ENCODE measurements around the gene PIH1D1.

PIH1D1 gene

GRCh38 chr19:49428547-49429451 is 22.8 kb downstream of the PIH1D1 start:
- Histone ChIP-seq H3K27me3 (ENCODE audit: control insufficient read depth in 2 of 2, insufficient read depth in 2 of 2, low read length in 2 of 2) (peaks cover 67 to 77% of the 10 kb centered on the region in 2 donors), H3K9me3 (ENCODE audit: control insufficient read depth in 2 of 2, low read length in 2 of 2) (no peaks in the 10 kb centered on the region), H3K4me3 (ENCODE audit: low read length in 2 of 2) (no peak overlapping the region)

GRCh38 chr19:49427855-49428546 is 23.6 kb downstream of the PIH1D1 start:
- Histone ChIP-seq H3K27me3 (ENCODE audit: control insufficient read depth in 2 of 2, insufficient read depth in 2 of 2, low read length in 2 of 2) (peaks cover 68 to 77% of the 10 kb centered on the region in 2 donors), H3K4me1 (ENCODE audit: control insufficient read depth in 2 of 2, insufficient read depth in 2 of 2, low read length in 2 of 2) (peaks cover 3 to 7% of the 10 kb centered on the region in 2 donors), H3K9me3 (ENCODE audit: control insufficient read depth in 2 of 2, low read length in 2 of 2) (no peaks in the 10 kb centered on the region), H3K9ac (ENCODE audit: low read depth in 1 of 2, low read length in 2 of 2) (no peak overlapping the region), H3K27ac (ENCODE audit: low read depth in 2 of 2, low read length in 2 of 2) (no peak overlapping the region), H3K4me3 (ENCODE audit: low read length in 2 of 2) (peak overlapping the region; percentile 9 to 20), H3K36me3 (ENCODE audit: control insufficient read depth in 2 of 2, insufficient read depth in 2 of 2, low read length in 2 of 2) (no peaks in the 10 kb centered on the region)

More at GRCh38 chr19:49428547-49429451, 22.8 kb downstream of the PIH1D1 start:
- Histone ChIP-seq H3K27ac (ENCODE audit: low read depth in 2 of 2, low read length in 2 of 2) (no peak overlapping the region), H3K36me3 (ENCODE audit: control insufficient read depth in 2 of 2, insufficient read depth in 2 of 2, low read length in 2 of 2) (no peaks in the 10 kb centered on the region), H3K4me1 (ENCODE audit: control insufficient read depth in 2 of 2, insufficient read depth in 2 of 2, low read length in 2 of 2) (peaks cover 3 to 7% of the 10 kb centered on the region in 2 donors), H3K9ac (ENCODE audit: low read depth in 1 of 2, low read length in 2 of 2) (no peak overlapping the region)

DNA sequence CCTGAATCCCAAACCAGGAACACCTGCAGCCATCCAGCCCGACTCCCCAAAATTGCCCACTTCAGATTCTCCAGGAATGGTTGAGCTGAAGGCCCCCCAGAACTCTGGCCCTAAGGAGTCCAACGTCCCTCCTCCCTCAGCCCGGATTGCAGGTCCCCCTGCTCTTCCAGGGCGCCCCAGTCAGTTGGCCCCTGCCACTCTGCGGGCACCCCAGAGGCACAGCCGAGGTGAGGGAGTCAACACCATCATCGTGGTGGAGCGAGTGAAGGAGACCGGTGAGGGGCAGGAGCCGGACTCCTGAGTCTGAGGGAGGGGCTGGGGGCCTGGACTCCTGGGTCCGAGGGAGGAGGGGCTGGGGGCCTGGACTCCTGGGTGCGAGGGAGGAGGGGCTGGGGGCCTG is 24.3 kb downstream of the PIH1D1 start:
- Histone ChIP-seq H3K27me3 (ENCODE audit: control insufficient read depth in 2 of 2, insufficient read depth in 2 of 2, low read length in 2 of 2) (peaks cover 68 to 77% of the 10 kb centered on the region in 2 donors), H3K4me3 (ENCODE audit: low read length in 2 of 2) (no peak overlapping the region)

DNA sequence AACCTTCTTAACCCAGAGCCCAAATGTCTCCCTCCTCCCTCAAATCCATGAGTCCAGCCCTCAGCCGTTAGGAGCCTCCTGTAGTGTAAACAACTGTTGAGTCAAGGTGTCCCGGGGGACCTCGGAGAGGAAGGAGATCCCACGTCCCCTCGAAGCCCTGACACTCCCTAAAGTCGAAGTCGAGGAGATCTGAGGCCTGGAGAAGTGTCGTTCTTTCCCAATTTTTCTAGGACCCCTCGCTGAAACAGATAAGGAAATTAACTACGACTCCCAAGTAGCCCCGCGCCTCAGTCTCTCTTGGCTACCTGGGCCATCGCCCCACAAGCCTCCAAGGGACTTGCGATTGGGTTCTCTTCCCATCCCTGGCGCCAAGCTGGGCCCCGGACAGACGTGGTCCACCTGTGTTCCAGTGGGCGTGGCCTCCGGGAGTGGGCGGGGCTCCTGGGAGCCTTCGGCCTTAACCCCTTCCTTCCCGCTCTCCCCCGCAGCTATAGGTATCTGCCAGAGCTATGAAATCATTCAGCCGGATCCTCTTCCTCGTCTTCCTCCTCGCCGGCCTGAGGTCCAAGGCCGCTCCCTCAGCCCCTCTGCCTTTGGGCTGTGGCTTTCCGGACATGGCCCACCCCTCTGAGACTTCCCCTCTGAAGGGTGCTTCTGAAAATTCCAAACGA is 25.6 kb downstream of the PIH1D1 start:
- H3K27me3 ChIP-seq (ENCODE audit: control insufficient read depth in 2 of 2, insufficient read depth in 2 of 2, low read length in 2 of 2): peaks cover 74 to 79% of the 10 kb centered on the region in 2 donors

More for the DNA sequence above, 24.3 kb downstream of the PIH1D1 start:
- Histone ChIP-seq H3K9me3 (ENCODE audit: control insufficient read depth in 2 of 2, low read length in 2 of 2) (no peaks in the 10 kb centered on the region), H3K36me3 (ENCODE audit: control insufficient read depth in 2 of 2, insufficient read depth in 2 of 2, low read length in 2 of 2) (no peaks in the 10 kb centered on the region), H3K9ac (ENCODE audit: low read depth in 1 of 2, low read length in 2 of 2) (no peak overlapping the region), H3K27ac (ENCODE audit: low read depth in 2 of 2, low read length in 2 of 2) (no peak overlapping the region), H3K4me1 (ENCODE audit: control insufficient read depth in 2 of 2, insufficient read depth in 2 of 2, low read length in 2 of 2) (peaks cover 6 to 7% of the 10 kb centered on the region in 2 donors)

DNA sequence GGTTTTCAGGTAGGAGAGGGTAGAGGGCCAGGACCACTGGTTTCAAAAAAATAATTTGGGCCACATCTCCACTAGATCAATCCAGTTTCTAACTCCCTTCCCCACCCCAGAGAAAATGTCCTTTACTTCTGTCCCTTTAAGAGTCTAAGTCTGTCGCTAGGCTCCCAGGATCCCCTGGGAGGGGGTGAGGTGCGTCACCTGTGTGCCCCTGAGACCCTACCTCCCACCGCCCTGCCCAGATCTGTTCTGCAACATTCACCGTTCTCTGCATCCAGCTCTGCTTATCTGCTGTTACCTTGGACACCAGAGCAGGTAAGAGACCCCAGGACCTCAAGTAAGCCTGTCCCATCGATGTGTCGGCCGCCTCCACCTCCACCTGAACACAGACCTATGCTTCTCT is 26.4 kb downstream of the PIH1D1 start, which contains the start of gene GFY:
GFY (plus strand) TSS at position 211 of the 400 bp plus-strand sequence. CDS start 1,043 bp downstream, outside the sequence.
- Histone ChIP-seq H3K4me1 (ENCODE audit: control insufficient read depth in 2 of 2, insufficient read depth in 2 of 2, low read length in 2 of 2) (peaks cover 5 to 7% of the 10 kb centered on the region in 2 donors), H3K4me3 (ENCODE audit: low read length in 2 of 2) (no peak within 1 kb of the TSS), H3K36me3 (ENCODE audit: control insufficient read depth in 2 of 2, insufficient read depth in 2 of 2, low read length in 2 of 2) (no peaks in the 10 kb centered on the region), H3K27me3 (ENCODE audit: control insufficient read depth in 2 of 2, insufficient read depth in 2 of 2, low read length in 2 of 2) (peaks cover 69 to 80% of the 10 kb centered on the region in 2 donors), H3K9ac (ENCODE audit: low read depth in 1 of 2, low read length in 2 of 2) (no peak within 1 kb of the TSS), H3K9me3 (ENCODE audit: control insufficient read depth in 2 of 2, low read length in 2 of 2) (no peaks in the 10 kb centered on the region), H3K27ac (ENCODE audit: low read depth in 2 of 2, low read length in 2 of 2) (no peak within 1 kb of the TSS)

More for the DNA sequence above, 25.6 kb downstream of the PIH1D1 start:
- no peaks in the 10 kb centered on the region for H3K9me3 ChIP-seq (ENCODE audit: control insufficient read depth in 2 of 2, low read length in 2 of 2)
- no peak overlapping the region for H3K9ac ChIP-seq (ENCODE audit: low read depth in 1 of 2, low read length in 2 of 2)
- H3K4me3 ChIP-seq (ENCODE audit: low read length in 2 of 2): no peak overlapping the region
- H3K36me3 ChIP-seq (ENCODE audit: control insufficient read depth in 2 of 2, insufficient read depth in 2 of 2, low read length in 2 of 2): no peaks in the 10 kb centered on the region
- H3K27ac ChIP-seq (ENCODE audit: low read depth in 2 of 2, low read length in 2 of 2): no peak overlapping the region
- H3K4me1 ChIP-seq (ENCODE audit: control insufficient read depth in 2 of 2, insufficient read depth in 2 of 2, low read length in 2 of 2): peaks cover 5 to 7% of the 10 kb centered on the region in 2 donors

- Histone ChIP-seq H3K4me3 (ENCODE audit: low read length in 2 of 2) (no peak overlapping the region), H3K9ac (ENCODE audit: low read depth in 1 of 2, low read length in 2 of 2) (no peak overlapping the region), H3K36me3 (ENCODE audit: control insufficient read depth in 2 of 2, insufficient read depth in 2 of 2, low read length in 2 of 2) (no peaks in the 10 kb centered on the region), H3K27me3 (ENCODE audit: control insufficient read depth in 2 of 2, insufficient read depth in 2 of 2, low read length in 2 of 2) (peaks cover 72 to 85% of the 10 kb centered on the region in 2 donors), H3K27ac (ENCODE audit: low read depth in 2 of 2, low read length in 2 of 2) (no peak overlapping the region), H3K9me3 (ENCODE audit: control insufficient read depth in 2 of 2, low read length in 2 of 2) (no peaks in the 10 kb centered on the region), H3K4me1 (ENCODE audit: control insufficient read depth in 2 of 2, insufficient read depth in 2 of 2, low read length in 2 of 2) (peaks cover 5 to 7% of the 10 kb centered on the region in 2 donors)
Measured at GRCh38 chr19:49423985-49424303, 27.7 kb downstream of the PIH1D1 start.

DNA sequence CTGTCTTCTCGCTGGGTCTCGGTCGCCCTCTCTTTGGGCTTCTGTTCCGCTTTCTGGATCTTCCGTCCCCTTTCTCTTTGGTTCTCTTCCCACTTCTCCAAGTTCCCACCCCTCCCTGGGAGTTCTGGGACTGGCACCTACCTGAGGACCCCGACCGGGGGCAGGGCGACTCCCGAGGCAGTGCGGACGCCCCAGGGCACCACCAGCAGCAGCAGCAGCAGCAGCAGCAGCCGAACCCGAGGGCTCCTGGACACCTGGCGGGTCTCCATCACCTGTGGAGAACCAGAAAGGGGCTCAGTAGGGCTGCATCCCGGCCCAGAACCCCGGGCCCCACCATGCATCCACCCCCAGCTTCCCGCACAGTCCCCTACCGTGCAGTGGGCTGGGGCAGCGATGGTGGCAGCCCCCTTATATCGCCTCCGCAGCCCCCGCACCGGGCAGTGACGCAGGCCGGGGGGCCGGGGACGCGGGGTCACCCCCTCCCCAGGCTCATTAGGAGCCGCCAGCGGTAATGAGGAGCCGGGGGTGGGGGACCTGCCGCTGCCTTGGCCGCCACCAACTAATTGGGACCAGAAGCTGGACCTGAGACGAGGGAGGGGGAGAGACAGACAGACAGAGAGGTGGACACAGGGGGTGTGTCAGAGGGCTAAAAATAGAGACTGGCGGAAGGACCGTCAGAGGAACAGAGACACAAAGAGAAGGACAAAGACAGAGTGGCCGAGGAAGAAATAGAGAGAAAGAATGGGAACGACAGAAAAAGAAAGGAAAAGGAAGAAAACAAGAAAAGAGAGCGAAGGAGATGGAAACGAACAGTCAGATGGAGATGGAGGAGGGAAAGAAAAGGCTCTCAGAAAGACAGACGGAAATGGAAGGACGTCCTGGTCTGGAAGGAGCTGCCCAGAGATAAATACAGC is 28.3 kb downstream of the PIH1D1 start, which contains the start of gene PTH2:
PTH2 (minus strand) TSS at position 371 of the 914 bp plus-strand sequence; CDS start at position 269, 102 bp downstream.
- Histone ChIP-seq H3K4me3 (ENCODE audit: low read length in 2 of 2) (peak within 1 kb of the TSS in 1 of 2 donors; percentile 50), H3K9me3 (ENCODE audit: control insufficient read depth in 2 of 2, low read length in 2 of 2) (no peaks in the 10 kb centered on the region), H3K27me3 (ENCODE audit: control insufficient read depth in 2 of 2, insufficient read depth in 2 of 2, low read length in 2 of 2) (peaks cover 70 to 84% of the 10 kb centered on the region in 2 donors), H3K36me3 (ENCODE audit: control insufficient read depth in 2 of 2, insufficient read depth in 2 of 2, low read length in 2 of 2) (no peaks in the 10 kb centered on the region), H3K4me1 (ENCODE audit: control insufficient read depth in 2 of 2, insufficient read depth in 2 of 2, low read length in 2 of 2) (peaks cover 5% of the 10 kb centered on the region in 2 donors), H3K27ac (ENCODE audit: low read depth in 2 of 2, low read length in 2 of 2) (no peak within 1 kb of the TSS), H3K9ac (ENCODE audit: low read depth in 1 of 2, low read length in 2 of 2) (no peak within 1 kb of the TSS)

DNA sequence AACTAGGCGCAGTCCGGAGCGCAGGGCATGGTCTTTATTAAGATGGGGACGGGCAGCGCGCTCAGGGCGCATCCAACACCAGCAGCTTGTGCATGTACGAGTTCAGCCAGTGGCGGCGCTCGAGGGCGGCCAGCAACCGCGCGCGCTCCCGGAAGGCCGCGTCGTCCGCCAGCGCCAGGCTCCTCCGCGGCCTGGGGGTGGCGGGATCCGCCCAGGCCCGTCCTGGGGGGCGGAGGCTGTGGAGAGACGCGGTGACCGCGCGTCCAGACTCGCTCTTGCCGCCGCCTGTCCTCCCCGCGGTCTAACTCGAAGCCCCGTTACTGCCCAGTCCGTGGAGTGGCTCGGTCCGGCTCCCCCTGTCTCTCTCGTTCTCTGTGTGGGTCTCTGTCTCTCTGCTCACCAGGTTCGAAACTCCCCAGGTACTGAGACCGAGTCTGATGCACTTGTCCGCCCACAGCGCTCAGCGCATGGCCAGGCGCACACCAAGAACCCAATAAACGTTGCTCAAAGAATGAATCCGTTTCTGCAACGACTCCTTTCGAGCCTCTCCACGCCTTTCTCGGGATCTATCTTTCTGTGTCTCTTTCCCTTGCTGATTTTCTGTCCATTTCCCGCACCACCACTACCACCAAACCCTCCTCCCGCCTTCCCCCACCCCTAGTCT is 29.1 kb downstream of the PIH1D1 start:
- H3K27ac ChIP-seq (ENCODE audit: low read depth in 2 of 2, low read length in 2 of 2): no peak overlapping the region
- peak overlapping the region in 1 of 2 donors; percentile 50 for H3K4me3 ChIP-seq (ENCODE audit: low read length in 2 of 2)
- H3K9ac ChIP-seq (ENCODE audit: low read depth in 1 of 2, low read length in 2 of 2): no peak overlapping the region
- peaks cover 0 to 5% of the 10 kb centered on the region in 2 donors for H3K4me1 ChIP-seq (ENCODE audit: control insufficient read depth in 2 of 2, insufficient read depth in 2 of 2, low read length in 2 of 2)
- H3K36me3 ChIP-seq (ENCODE audit: control insufficient read depth in 2 of 2, insufficient read depth in 2 of 2, low read length in 2 of 2): no peaks in the 10 kb centered on the region
- H3K27me3 ChIP-seq (ENCODE audit: control insufficient read depth in 2 of 2, insufficient read depth in 2 of 2, low read length in 2 of 2): peaks cover 72 to 85% of the 10 kb centered on the region in 2 donors
- H3K9me3 ChIP-seq (ENCODE audit: control insufficient read depth in 2 of 2, low read length in 2 of 2): no peaks in the 10 kb centered on the region

- H3K9me3 ChIP-seq (ENCODE audit: control insufficient read depth in 2 of 2, low read length in 2 of 2): no peaks in the 10 kb centered on the region
- H3K36me3 ChIP-seq (ENCODE audit: control insufficient read depth in 2 of 2, insufficient read depth in 2 of 2, low read length in 2 of 2): no peaks in the 10 kb centered on the region
- peaks cover 71 to 85% of the 10 kb centered on the region in 2 donors for H3K27me3 ChIP-seq (ENCODE audit: control insufficient read depth in 2 of 2, insufficient read depth in 2 of 2, low read length in 2 of 2)
- peaks cover 0 to 5% of the 10 kb centered on the region in 2 donors for H3K4me1 ChIP-seq (ENCODE audit: control insufficient read depth in 2 of 2, insufficient read depth in 2 of 2, low read length in 2 of 2)
- no peak overlapping the region for H3K9ac ChIP-seq (ENCODE audit: low read depth in 1 of 2, low read length in 2 of 2)
- H3K27ac ChIP-seq (ENCODE audit: low read depth in 2 of 2, low read length in 2 of 2): no peak overlapping the region
- no peak overlapping the region for H3K4me3 ChIP-seq (ENCODE audit: low read length in 2 of 2)
Measured at GRCh38 chr19:49421878-49422202, 29.8 kb downstream of the PIH1D1 start.

Measured in mucosa of rectum (tissue), 2 donors.